Parathyroid adenoma (tissue), 2 donors: Measurements from ENCODE around the gene TUBA1A.
"Not testable (repeated sequence)": the region's sequence is repeated elsewhere in the genome, so short reads cannot be mapped to it uniquely, and the experiment has no call there.

Experiments
- H2AFZ ChIP-seq: fragments of 300-600 bp; sonication (generic); one replicate; pipeline ENCODE4 v1.7.0; 2017; ENCODE audit warnings: antibody characterized with exemption, mild to moderate bottlenecking
- H3K27ac ChIP-seq: fragments of 300-600 bp; sonication (generic); one replicate; pipeline ENCODE4 v1.7.0; 2017
- H3K27me3 ChIP-seq: fragments of 300-600 bp; sonication (generic); one replicate; pipeline ENCODE4 v1.7.0; 2017; ENCODE audit warnings: low read length; ENCODE audit not compliant: control insufficient read depth, insufficient read depth
- H3K36me3 ChIP-seq: fragments of 300-600 bp; sonication (generic); one replicate; pipeline ENCODE4 v1.7.0; 2017; ENCODE audit warnings: low read length; ENCODE audit not compliant: control insufficient read depth, insufficient read depth
- H3K4me1 ChIP-seq: fragments of 300-600 bp; sonication (generic); one replicate; pipeline ENCODE4 v1.7.0; 2017; ENCODE audit warnings: control low read depth
- H3K4me2 ChIP-seq: fragments of 300-600 bp; sonication (generic); one replicate; pipeline ENCODE4 v1.7.0; 2017; ENCODE audit warnings: low read length
- H3K4me3 ChIP-seq: fragments of 300-600 bp; sonication (generic); one replicate; pipeline ENCODE4 v1.7.0; 2017; ENCODE audit warnings: low read depth, low read length
- H3K79me2 ChIP-seq: fragments of 300-600 bp; sonication (generic); one replicate; pipeline ENCODE4 v1.7.0; 2017; ENCODE audit warnings: control low read depth
- H3K9ac ChIP-seq: fragments of 300-600 bp; sonication (generic); one replicate; pipeline ENCODE4 v1.7.0; 2017; ENCODE audit warnings: mild to moderate bottlenecking
- H3K9me3 ChIP-seq: fragments of 300-600 bp; sonication (generic); one replicate; pipeline ENCODE4 v1.7.0; 2017; ENCODE audit warnings: low read length; ENCODE audit not compliant: control insufficient read depth
- CTCF ChIP-seq: fragments of 300-600 bp; sonication (generic); IDR thresholded peaks from one replicate; pipeline ENCODE4 v1.7.0; 2017; ENCODE audit warnings: antibody characterized with exemption, mild to moderate bottlenecking
- donor health status: primary hyperparathyroidism.

The TUBA1A gene

GRCh38 chr12:49198431-49199155, 9.7 kb upstream of the TUBA1A start:
- Histone ChIP-seq H3K9me3 (no peaks in the 10 kb centered on the region), H2AFZ (no peak overlapping the region), H3K79me2 (no peaks in the 10 kb centered on the region), H3K4me2 (no peak overlapping the region), H3K4me3 (no peak overlapping the region), H3K36me3 (no peaks in the 10 kb centered on the region), H3K9ac (no peak overlapping the region), H3K4me1 (peaks cover 3% of the 10 kb centered on the region), H3K27me3 (no peaks in the 10 kb centered on the region), H3K27ac (peak overlapping the region; percentile 2)
- TF ChIP-seq CTCF, result no peak

- no peaks in the 10 kb centered on the region for H3K36me3 ChIP-seq
- peaks cover 3% of the 10 kb centered on the region for H3K4me1 ChIP-seq
- H3K27ac ChIP-seq, result no peak overlapping the region
- H3K4me2 ChIP-seq, result no peak overlapping the region
- no peak overlapping the region for H3K9ac ChIP-seq
- no peaks in the 10 kb centered on the region for H3K79me2 ChIP-seq
- no peak overlapping the region for H3K4me3 ChIP-seq
- no peaks in the 10 kb centered on the region for H3K9me3 ChIP-seq
- no peak for TF ChIP-seq CTCF
- no peak overlapping the region for H2AFZ ChIP-seq
- no peaks in the 10 kb centered on the region for H3K27me3 ChIP-seq
Observed at GRCh38 chr12:49197256-49197655, 8.4 kb upstream of the TUBA1A start.

- Histone ChIP-seq H3K4me3 (no peak overlapping the region), H3K79me2 (no peaks in the 10 kb centered on the region), H3K36me3 (no peaks in the 10 kb centered on the region), H3K4me2 (no peak overlapping the region), H3K9ac (no peak overlapping the region), H3K4me1 (no peaks in the 10 kb centered on the region), H3K27me3 (no peaks in the 10 kb centered on the region), H3K27ac (no peak overlapping the region), H2AFZ (no peak overlapping the region), H3K9me3 (no peaks in the 10 kb centered on the region)
- TF ChIP-seq CTCF, result no peak
Observed at GRCh38 chr12:49195736-49196135, 6.9 kb upstream of the TUBA1A start.

GRCh38 chr12:49193746-49194145, 4.9 kb upstream of the TUBA1A start:
- H3K4me1 ChIP-seq, H3K27ac ChIP-seq, H3K9ac ChIP-seq, H3K36me3 ChIP-seq, H3K4me2 ChIP-seq, H2AFZ ChIP-seq, H3K27me3 ChIP-seq, H3K4me3 ChIP-seq, H3K79me2 ChIP-seq, H3K9me3 ChIP-seq: not testable (repeated sequence)

- not testable (repeated sequence) for H3K4me3 ChIP-seq, H2AFZ ChIP-seq, H3K9me3 ChIP-seq, H3K36me3 ChIP-seq, H3K4me2 ChIP-seq, H3K9ac ChIP-seq, H3K4me1 ChIP-seq, H3K27ac ChIP-seq, H3K27me3 ChIP-seq, H3K79me2 ChIP-seq
Observed at GRCh38 chr12:49191498-49191897, 2.6 kb upstream of the TUBA1A start.

GRCh38 chr12:49190974-49191373, 2.1 kb upstream of the TUBA1A start:
- Histone ChIP-seq H3K79me2 (peaks cover 3% of the 10 kb centered on the region), H3K27me3 (no peaks in the 10 kb centered on the region), H3K4me2 (no peak overlapping the region), H3K36me3 (no peaks in the 10 kb centered on the region), H2AFZ (no peak overlapping the region), H3K4me1 (no peaks in the 10 kb centered on the region), H3K4me3 (no peak overlapping the region), H3K27ac (no peak overlapping the region), H3K9me3 (no peaks in the 10 kb centered on the region), H3K9ac (no peak overlapping the region)
- no peak for TF ChIP-seq CTCF
